Ascending aorta (tissue), 2 donors: Measurements from ENCODE around the gene IQSEC3. TPM values are rescaled to one million over a fixed set of nuclear protein-coding genes. Genes with fewer than 3 reads are reported as not detected.

ENCODE experiments used
- DNase-seq, 2 donors: peaks; one replicate each; pipeline ENCODE4 v3.0.0-alpha.2; 2019; ENCODE audit warnings: low spot score in 2 of 2
- H3K27ac ChIP-seq, 2 donors: fragments of 200-600 bp; sonication (generic); one replicate each; pipeline ENCODE4 v1.5.1; 2016 to 2017; ENCODE audit warnings: mild to moderate bottlenecking in 1 of 2
- H3K27me3 ChIP-seq: fragments of 200-600 bp; sonication (generic); one replicate; pipeline ENCODE4 v1.5.1; 2017
- H3K36me3 ChIP-seq, 2 donors: fragments of 200-600 bp; sonication (generic); one replicate each; pipeline ENCODE4 v1.5.1; 2016
- H3K4me1 ChIP-seq, 2 donors: fragments of 200-600 bp; sonication (generic); one replicate each; pipeline ENCODE4 v1.5.1; 2016 to 2017; ENCODE audit warnings: mild to moderate bottlenecking in 1 of 2
- H3K4me3 ChIP-seq, 2 donors: fragments of 200-600 bp; sonication (generic); one replicate each; pipeline ENCODE4 v1.5.1; 2016 to 2017; ENCODE audit warnings: mild to moderate bottlenecking in 1 of 2
- H3K9me3 ChIP-seq, 2 donors: fragments of 200-600 bp; sonication (generic); one replicate each; pipeline ENCODE4 v1.5.1; 2016
- CTCF ChIP-seq, 3 experiments: fragments of 200-600 bp in 2 of 3; fragments of 450-650 bp in 1 of 3; sonication (generic) in 2 of 3; IDR thresholded peaks; one replicate each; pipeline ENCODE4 v1.5.1; 2016 to 2019; ENCODE audit warnings: antibody characterized with exemption in 3 of 3, mild to moderate bottlenecking in 1 of 3, moderate library complexity in 1 of 3
- intact Hi-C: fragments of 100-400 bp; cut with DNase I; formaldehyde crosslinking; loops from one replicate; pipeline ENCODE4 v1.15.1; 2023
- total RNA-seq: library from RNA; depleted of rRNA; stranded (reverse); fragments of >200 nt; gene quantifications from one replicate; pipeline ENCODE4 v1.1.0, GENCODE V29; 2016

Gene IQSEC3
- total RNA-seq, 1 donor from 2014 or later, result 0.53 TPM

GRCh38 chr12:109446-109845 is 42.9 kb downstream of the IQSEC3 start:
- Histone ChIP-seq H3K36me3 (no peaks in the 10 kb centered on the region), H3K4me1 (no peaks in the 10 kb centered on the region), H3K27me3 (no peaks in the 10 kb centered on the region), H3K27ac (no peak overlapping the region), H3K9me3 (no peaks in the 10 kb centered on the region), H3K4me3 (no peak overlapping the region)
- intact Hi-C loops, result no loop called here
- DNase-seq, result no peak
- no peak for TF ChIP-seq CTCF (IDR thresholded peaks at IDR 0.05)

- Histone ChIP-seq H3K9me3 (no peaks in the 10 kb centered on the region), H3K27ac (no peak overlapping the region), H3K36me3 (no peaks in the 10 kb centered on the region), H3K4me1 (no peaks in the 10 kb centered on the region), H3K4me3 (no peak overlapping the region), H3K27me3 (no peaks in the 10 kb centered on the region)
- intact Hi-C loops, result no loop called here
- no peak for TF ChIP-seq CTCF (IDR thresholded peaks at IDR 0.05)
- no peak for DNase-seq
Measured at GRCh38 chr12:109872-110271, 43.3 kb downstream of the IQSEC3 start.

- Histone ChIP-seq H3K27me3 (no peaks in the 10 kb centered on the region), H3K4me3 (no peak overlapping the region), H3K9me3 (no peaks in the 10 kb centered on the region), H3K4me1 (no peaks in the 10 kb centered on the region), H3K36me3 (no peaks in the 10 kb centered on the region), H3K27ac (no peak overlapping the region)
- intact Hi-C loops, result no loop called here
- no peak for DNase-seq
- TF ChIP-seq CTCF (IDR thresholded peaks at IDR 0.05), result no peak
Measured at GRCh38 chr12:111699-112493, 45.3 kb downstream of the IQSEC3 start.

GRCh38 chr12:113347-113746 is 46.8 kb downstream of the IQSEC3 start:
- H3K9me3 ChIP-seq, result no peaks in the 10 kb centered on the region
- no peak overlapping the region for H3K27ac ChIP-seq
- no peak overlapping the region for H3K4me3 ChIP-seq
- intact Hi-C loops, result no loop called here
- DNase-seq, result no peak
- TF ChIP-seq CTCF (IDR thresholded peaks at IDR 0.05), result no peak
- H3K27me3 ChIP-seq, result no peaks in the 10 kb centered on the region
- H3K4me1 ChIP-seq, result no peaks in the 10 kb centered on the region
- no peaks in the 10 kb centered on the region for H3K36me3 ChIP-seq

GRCh38 chr12:114626-115211 is 48.2 kb downstream of the IQSEC3 start:
- no peak overlapping the region for H3K4me3 ChIP-seq
- intact Hi-C loops, result no loop called here
- H3K27me3 ChIP-seq, result no peaks in the 10 kb centered on the region
- no peak for DNase-seq
- no peak overlapping the region for H3K27ac ChIP-seq
- H3K4me1 ChIP-seq, result no peaks in the 10 kb centered on the region
- no peaks in the 10 kb centered on the region for H3K36me3 ChIP-seq
- no peak for TF ChIP-seq CTCF (IDR thresholded peaks at IDR 0.05)
- H3K9me3 ChIP-seq, result no peaks in the 10 kb centered on the region
